ENCODE data around the gene C10orf67. TPM values are rescaled to one million over a fixed set of nuclear protein-coding genes. Genes with fewer than 3 reads are reported as not detected.
A peak's percentile ranks its signal among the peaks of the same experiment; 100 is the strongest.
"Not testable (repeated sequence)": the region's sequence is repeated elsewhere in the genome, so short reads cannot be mapped to it uniquely, and the experiment has no call there.

C10orf67 gene
- total RNA-seq, 1 experiment from 2014 or later: 0.21 TPM

GRCh38 chr10:23310404-23310803, 34.2 kb downstream of the C10orf67 start:
- BruUV-seq (replicated peaks): no TSS peak
- Mint-ChIP-seq H3K36me3 (ENCODE audit: insufficient read depth, unreplicated experiment) (no peaks in the 10 kb centered on the region), H3K9me3 (ENCODE audit: unreplicated experiment) (no peaks in the 10 kb centered on the region), H3K27ac (ENCODE audit: low read depth, unreplicated experiment) (no peak overlapping the region), H3K4me3 (ENCODE audit: unreplicated experiment) (no peak overlapping the region), H3K27me3 (ENCODE audit: insufficient read depth, unreplicated experiment) (peaks cover 14% of the 10 kb centered on the region), H3K4me1 (ENCODE audit: insufficient read depth, unreplicated experiment) (no peaks in the 10 kb centered on the region)
- POLR2A ChIA-PET: no interaction called here
- CTCF ChIA-PET: interaction anchor here (0.6 to 13.9 kb wide), 3 partner anchors 41 to 346 kb away, joined by 3 to 304 read pairs (median 30); no protein-coding TSS in a partner anchor
- DNase-seq (ENCODE audit: unreplicated experiment): no peak
- TF ChIP-seq CTCF (IDR thresholded peaks at IDR 0.05; ENCODE audit: unreplicated experiment): no peak
- intact Hi-C loops (cut with micrococcal nuclease): no loop called here

DNA sequence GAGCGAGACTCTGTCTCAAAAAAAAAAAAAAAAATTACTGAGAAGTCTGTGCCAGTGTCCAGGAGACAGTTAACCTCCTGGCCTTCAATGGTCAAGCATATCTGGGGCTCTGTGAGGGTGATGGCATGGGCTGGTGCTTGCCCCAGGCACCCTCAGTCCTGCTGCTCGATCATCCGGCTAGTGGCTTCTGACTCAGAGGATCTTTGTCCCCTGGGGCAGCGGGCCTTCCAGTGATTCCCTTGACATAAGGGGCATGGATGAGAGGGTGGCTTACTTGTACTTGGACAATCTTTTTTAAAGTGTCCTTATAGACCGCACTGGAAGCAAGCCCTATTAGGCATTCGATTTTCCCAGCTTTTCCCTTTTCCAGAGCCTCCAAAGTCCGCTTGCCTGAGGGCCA, 44.6 kb downstream of the C10orf67 start:
- H3K27ac Mint-ChIP-seq (ENCODE audit: low read depth, unreplicated experiment); H3K9me3 Mint-ChIP-seq (ENCODE audit: unreplicated experiment); BruUV-seq (replicated peaks); DNase-seq (ENCODE audit: unreplicated experiment); H3K4me1 Mint-ChIP-seq (ENCODE audit: insufficient read depth, unreplicated experiment); H3K36me3 Mint-ChIP-seq (ENCODE audit: insufficient read depth, unreplicated experiment); intact Hi-C loops (cut with micrococcal nuclease); H3K27me3 Mint-ChIP-seq (ENCODE audit: insufficient read depth, unreplicated experiment); POLR2A ChIA-PET; H3K4me3 Mint-ChIP-seq (ENCODE audit: unreplicated experiment); CTCF ChIA-PET: not testable (repeated sequence)

DNA sequence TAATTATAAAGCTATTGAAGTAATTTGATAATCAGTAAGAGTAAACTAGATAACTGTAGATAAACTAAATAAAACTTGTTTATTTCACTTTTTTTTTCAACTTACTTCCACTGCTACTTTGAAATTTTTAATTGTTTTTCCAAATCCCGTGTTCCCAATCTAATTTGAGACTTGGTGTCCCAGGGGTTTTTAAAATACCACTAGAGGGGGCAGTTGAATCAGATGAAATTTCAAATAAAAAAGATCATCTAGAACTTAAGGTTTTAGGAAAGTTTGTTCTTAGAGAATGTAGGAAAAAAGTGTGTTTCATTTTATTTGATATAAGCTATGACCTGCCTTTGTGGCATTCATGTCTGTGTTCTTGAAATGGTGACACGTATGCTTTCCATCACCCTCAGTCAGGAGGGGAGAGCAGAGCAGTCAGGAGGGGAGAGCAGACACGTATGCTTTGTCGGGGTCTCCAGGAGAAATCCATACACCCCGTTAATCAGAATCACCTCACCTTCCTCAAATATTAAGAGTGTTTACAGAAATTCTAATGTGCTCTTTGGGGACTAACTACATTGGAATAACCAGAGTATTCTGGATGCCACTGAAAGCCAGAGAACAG, 49.9 kb downstream of the C10orf67 start:
- no TSS peak for BruUV-seq (replicated peaks)
- Mint-ChIP-seq H3K36me3 (ENCODE audit: insufficient read depth, unreplicated experiment) (no peaks in the 10 kb centered on the region), H3K27me3 (ENCODE audit: insufficient read depth, unreplicated experiment) (peaks cover 30% of the 10 kb centered on the region), H3K4me3 (ENCODE audit: unreplicated experiment) (no peak overlapping the region), H3K4me1 (ENCODE audit: insufficient read depth, unreplicated experiment) (no peaks in the 10 kb centered on the region), H3K9me3 (ENCODE audit: unreplicated experiment) (no peaks in the 10 kb centered on the region), H3K27ac (ENCODE audit: low read depth, unreplicated experiment) (no peak overlapping the region)
- TF ChIP-seq CTCF (IDR thresholded peaks at IDR 0.05; ENCODE audit: unreplicated experiment): peak; percentile 50
- ChIA-PET CTCF (interaction anchor here (0.6 to 9.1 kb wide), 35 partner anchors 8 to 1178 kb away, joined by 3 to 141 read pairs (median 5); no protein-coding TSS in a partner anchor), POLR2A (no interaction called here)
- intact Hi-C loops (cut with micrococcal nuclease): loop anchor here (1.0 to 5.0 kb wide), 2 partner anchors 363 to 409 kb away; no protein-coding TSS in a partner anchor
- DNase-seq (ENCODE audit: unreplicated experiment): peak; percentile 37

- DNase-seq (ENCODE audit: unreplicated experiment): no peak
- Mint-ChIP-seq H3K27ac (ENCODE audit: low read depth, unreplicated experiment) (no peak overlapping the region), H3K27me3 (ENCODE audit: insufficient read depth, unreplicated experiment) (peaks cover 30% of the 10 kb centered on the region), H3K36me3 (ENCODE audit: insufficient read depth, unreplicated experiment) (no peaks in the 10 kb centered on the region), H3K4me1 (ENCODE audit: insufficient read depth, unreplicated experiment) (no peaks in the 10 kb centered on the region), H3K9me3 (ENCODE audit: unreplicated experiment) (no peaks in the 10 kb centered on the region), H3K4me3 (ENCODE audit: unreplicated experiment) (no peak overlapping the region)
- BruUV-seq (replicated peaks): no TSS peak
- TF ChIP-seq CTCF (IDR thresholded peaks at IDR 0.05; ENCODE audit: unreplicated experiment): no peak
- POLR2A ChIA-PET: no interaction called here
- CTCF ChIA-PET: interaction anchor here (0.6 to 9.1 kb wide), 35 partner anchors 8 to 1177 kb away, joined by 3 to 141 read pairs (median 5); no protein-coding TSS in a partner anchor
- intact Hi-C loops (cut with micrococcal nuclease): loop anchor here (1.0 to 5.0 kb wide), 3 partner anchors 135 to 409 kb away; no protein-coding TSS in a partner anchor
Measured at GRCh38 chr10:23293973-23294590, 50.5 kb downstream of the C10orf67 start.
